Liver (tissue), 9 donors: Measurements from ENCODE around the gene RNFT2. TPM values are rescaled to one million over a fixed set of nuclear protein-coding genes. Genes with fewer than 3 reads are reported as not detected.
"Not testable (repeated sequence)": the region's sequence is repeated elsewhere in the genome, so short reads cannot be mapped to it uniquely, and the experiment has no call there.

ENCODE experiments used
- DNase-seq: peaks from one replicate; pipeline ENCODE4 v3.0.0-alpha.2; 2017; ENCODE audit warnings: low spot score
- H3K27ac ChIP-seq, 2 donors: one replicate each; pipeline ENCODE4 v1.7.0; 2013; ENCODE audit warnings: inconsistent platforms in 2 of 2, low read length in 2 of 2, control low read depth in 1 of 2, low read depth in 1 of 2, mild to moderate bottlenecking in 1 of 2
- H3K27me3 ChIP-seq, 4 donors: one replicate each; pipeline versions ENCODE4 v1.6.1 to v1.7.0; 2013; ENCODE audit warnings: low read length in 3 of 4, inconsistent platforms in 1 of 4, mild to moderate bottlenecking in 1 of 4, moderate library complexity in 1 of 4; ENCODE audit not compliant: control insufficient read depth in 4 of 4, insufficient read depth in 4 of 4
- H3K36me3 ChIP-seq, 4 donors: one replicate each; pipeline versions ENCODE4 v1.6.1 to v1.7.0; 2013; ENCODE audit warnings: low read length in 3 of 4, mild to moderate bottlenecking in 3 of 4, low read depth in 1 of 4, moderate library complexity in 1 of 4; ENCODE audit not compliant: control insufficient read depth in 4 of 4, insufficient read depth in 3 of 4
- H3K4me1 ChIP-seq, 4 donors: one replicate each; pipeline versions ENCODE4 v1.6.1 to v1.7.0; 2013; ENCODE audit warnings: low read length in 3 of 4, mild to moderate bottlenecking in 3 of 4, moderate library complexity in 1 of 4; ENCODE audit not compliant: control insufficient read depth in 4 of 4, insufficient read depth in 4 of 4
- H3K4me3 ChIP-seq, 3 donors: one replicate each; pipeline versions ENCODE4 v1.6.1 to v1.7.0; 2013; ENCODE audit warnings: low read length in 3 of 3, control low read depth in 1 of 3, low read depth in 1 of 3, mild to moderate bottlenecking in 1 of 3
- H3K9ac ChIP-seq, 2 donors: one replicate each; pipeline ENCODE4 v1.7.0; 2013; ENCODE audit warnings: low read length in 2 of 2, mild to moderate bottlenecking in 2 of 2, moderate library complexity in 2 of 2, control low read depth in 1 of 2, low read depth in 1 of 2
- H3K9me3 ChIP-seq, 4 donors: one replicate each; pipeline versions ENCODE4 v1.6.1 to v1.7.0; 2013; ENCODE audit warnings: low read length in 3 of 4; ENCODE audit not compliant: control insufficient read depth in 4 of 4
- CTCF ChIP-seq: fragments of 150-350 bp; IDR thresholded peaks from 2 replicates; pipeline ENCODE4 v1.5.1; 2017; ENCODE audit warnings: improper control_type of control experiment, low read depth, low read length; ENCODE audit not compliant: missing input control
- FOXA1 ChIP-seq: IDR thresholded peaks from 2 replicates; pipeline ENCODE4 v1.6.1; 2016; ENCODE audit warnings: antibody characterized with exemption
- HNF4A ChIP-seq, 2 donors: conservative IDR thresholded peaks; 2 replicates each; pipeline ENCODE4 v1.6.1; 2016; ENCODE audit warnings: antibody characterized with exemption in 2 of 2, mild to moderate bottlenecking in 2 of 2
- HNF4G ChIP-seq: IDR thresholded peaks from 2 replicates; pipeline ENCODE4 v1.6.1; 2016; ENCODE audit warnings: antibody characterized with exemption
- JUND ChIP-seq, 2 donors: IDR thresholded peaks; 2 replicates each; pipeline ENCODE4 v1.6.1; 2016; ENCODE audit warnings: antibody characterized with exemption in 2 of 2
- MAX ChIP-seq: IDR thresholded peaks from 2 replicates; pipeline ENCODE4 v1.6.1; 2016; ENCODE audit warnings: antibody characterized with exemption
- NR2F2 ChIP-seq: IDR thresholded peaks from 2 replicates; pipeline ENCODE4 v1.6.1; 2016; ENCODE audit warnings: antibody characterized with exemption
- RAD21 ChIP-seq, 2 donors: IDR thresholded peaks; 2 replicates each; pipeline ENCODE4 v1.6.1; 2016; ENCODE audit warnings: antibody characterized with exemption in 2 of 2, mild to moderate bottlenecking in 2 of 2
- REST ChIP-seq: IDR thresholded peaks from 2 replicates; pipeline ENCODE4 v1.6.1; 2016; ENCODE audit warnings: antibody characterized with exemption, mild to moderate bottlenecking
- SP1 ChIP-seq: IDR thresholded peaks from 2 replicates; pipeline ENCODE4 v1.6.1; 2018; ENCODE audit warnings: antibody characterized with exemption, mild to moderate bottlenecking
- YY1 ChIP-seq: IDR thresholded peaks from 2 replicates; pipeline ENCODE4 v1.6.1; 2016; ENCODE audit warnings: antibody characterized with exemption, mild to moderate bottlenecking
- WGBS: extraction: QIAGEN DNeasy Blood & Tissue Kit; methylation state at CpG from one replicate; pipeline ENCODE4 v1.1.7; 2013; 5-methylcytosine and 5-hydroxymethylcytosine counted together
- polyA plus RNA-seq, 2 donors: library from polyadenylated mRNA; stranded (reverse) in 1 of 2; unstranded in 1 of 2; fragments of 200-250 nt in 1 of 2; fragments of >200 nt in 1 of 2; fragmentation: Nextera tagmentation in 1 of 2; extraction: Ambion mirVana in 1 of 2; gene quantifications; one replicate each; pipeline versions ENCODE4 v1.2.1 to v1.2.3, GENCODE V29; 2013 to 2015
- total RNA-seq, 2 donors: library from RNA; depleted of rRNA; stranded (reverse); fragments of >200 nt; gene quantifications; one replicate each; pipeline ENCODE4 v1.2.3, GENCODE V29; 2014
- donor health status: healthy.
- donor health status: healthy.
- donor health status: healthy.
- donor health status: healthy.
- donor health status: healthy.

RNFT2 gene
- total and polyA plus RNA-seq, 4 donors = 0.13 to 1.4 (median 0.19) TPM

GRCh38 chr12:116784238-116784612, 46.1 kb downstream of the RNFT2 start:
- TF ChIP-seq NR2F2 (no peak), HNF4A (conservative IDR thresholded peaks at IDR 0.05) (no peak), SP1 (no peak), RAD21 (IDR thresholded peaks at IDR 0.05) (no peak), JUND (IDR thresholded peaks at IDR 0.05) (no peak), REST (no peak), FOXA1 (no peak)
- H3K9me3 ChIP-seq = no peaks in the 10 kb centered on the region
- no peaks in the 10 kb centered on the region for H3K4me1 ChIP-seq
- no peak overlapping the region for H3K4me3 ChIP-seq
- no peak overlapping the region for H3K9ac ChIP-seq
- no peaks in the 10 kb centered on the region for H3K36me3 ChIP-seq
- 96% methylated on average over 7 of the region's 7 CpGs for WGBS
- H3K27ac ChIP-seq = no peak overlapping the region
- H3K27me3 ChIP-seq = no peaks in the 10 kb centered on the region
- no peak for DNase-seq

GRCh38 chr12:116789562-116789961, 51.4 kb downstream of the RNFT2 start:
- DNase-seq, H3K9ac ChIP-seq, H3K27ac ChIP-seq, H3K36me3 ChIP-seq, H3K4me3 ChIP-seq, H3K9me3 ChIP-seq, H3K4me1 ChIP-seq, H3K27me3 ChIP-seq: not testable (repeated sequence)

GRCh38 chr12:116790066-116790465, 52.0 kb downstream of the RNFT2 start:
- no peak overlapping the region for H3K9ac ChIP-seq
- TF ChIP-seq YY1 (no peak), MAX (no peak), HNF4G (no peak), CTCF (no peak)
- no peak overlapping the region for H3K27ac ChIP-seq
- H3K4me1 ChIP-seq = no peaks in the 10 kb centered on the region
- H3K36me3 ChIP-seq = no peaks in the 10 kb centered on the region
- no peak overlapping the region for H3K4me3 ChIP-seq
- H3K27me3 ChIP-seq = no peaks in the 10 kb centered on the region
- no peak for DNase-seq
- WGBS = 76% methylated on average over 1 of the region's 1 CpG
- H3K9me3 ChIP-seq = no peaks in the 10 kb centered on the region
